Measurements from ENCODE around the gene RECQL5. TPM values are rescaled to one million over a fixed set of nuclear protein-coding genes. Genes with fewer than 3 reads are reported as not detected.
A peak's percentile ranks its signal among the peaks of the same experiment; 100 is the strongest.

Gene RECQL5
- total and polyA plus RNA-seq, 2 donors (not counting 1 experiment from before 2014, with no cell fraction given), result 8.4 to 26.3 TPM

DNA sequence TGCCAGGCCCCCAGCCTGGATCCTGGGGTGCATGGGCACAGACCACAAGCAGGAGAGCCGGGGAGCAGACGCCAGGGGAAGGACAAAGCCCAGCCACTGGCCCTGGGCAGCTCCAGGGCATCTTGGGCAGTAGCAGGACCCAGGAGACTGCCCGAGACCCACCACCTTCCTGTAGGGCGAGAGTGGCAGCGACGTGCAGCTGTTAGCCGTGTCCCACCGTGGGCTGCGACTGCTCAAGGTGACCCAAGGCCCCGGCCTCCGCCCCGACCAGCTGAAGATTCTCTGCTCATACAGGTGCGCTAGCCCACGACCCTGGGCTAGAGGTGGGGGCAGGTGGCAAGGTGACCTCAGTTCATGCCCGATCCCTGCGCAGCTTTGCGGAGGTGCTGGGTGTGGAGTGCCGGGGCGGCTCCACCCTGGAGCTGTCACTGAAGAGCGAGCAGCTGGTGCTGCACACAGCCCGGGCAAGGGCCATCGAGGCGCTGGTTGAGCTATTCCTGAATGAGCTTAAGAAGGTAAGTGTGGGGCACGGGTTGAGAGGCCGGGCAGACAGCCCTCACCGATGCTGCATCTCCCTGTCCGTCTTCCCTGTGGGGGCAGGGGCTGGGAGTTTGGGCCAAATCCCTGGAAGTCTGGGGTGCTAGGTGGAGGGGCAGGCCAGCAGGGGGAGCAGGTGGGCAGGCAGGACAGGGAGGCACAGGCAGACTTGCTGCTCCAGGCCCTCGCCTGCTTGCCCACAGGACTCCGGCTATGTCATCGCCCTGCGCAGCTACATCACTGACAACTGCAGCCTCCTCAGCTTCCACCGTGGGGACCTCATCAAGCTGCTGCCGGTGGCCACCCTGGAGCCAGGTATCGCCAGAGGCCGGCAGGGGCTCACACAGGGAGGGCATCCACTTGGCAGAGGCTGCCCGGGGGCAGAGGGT is 47.2 kb downstream of the RECQL5 start:
- no peak overlapping the region for H3K4me2 ChIP-seq (ENCODE audit: extremely low read depth, insufficient read depth, low read length)
- H4K20me1 ChIP-seq (ENCODE audit: control insufficient read depth, extremely low read depth, insufficient read depth, low read length), result no peaks in the 10 kb centered on the region
- no peaks in the 10 kb centered on the region for H3K27me3 ChIP-seq (ENCODE audit: control insufficient read depth, insufficient read depth, low read length)
- H3K36me3 ChIP-seq (ENCODE audit: control insufficient read depth, insufficient read depth, low read length), result no peaks in the 10 kb centered on the region
- no peak overlapping the region for H3K4me3 ChIP-seq (replicated peaks in 1 of 4; ENCODE audit: control extremely low read depth in 1 of 4, insufficient read depth in 1 of 4, low read depth in 3 of 4, low read length in 4 of 4)
- no peak for TF ChIP-seq EZH2 (IDR thresholded peaks at IDR 0.05; ENCODE audit: low read length, missing control alignments)
- TF ChIP-seq, protein P1, sequence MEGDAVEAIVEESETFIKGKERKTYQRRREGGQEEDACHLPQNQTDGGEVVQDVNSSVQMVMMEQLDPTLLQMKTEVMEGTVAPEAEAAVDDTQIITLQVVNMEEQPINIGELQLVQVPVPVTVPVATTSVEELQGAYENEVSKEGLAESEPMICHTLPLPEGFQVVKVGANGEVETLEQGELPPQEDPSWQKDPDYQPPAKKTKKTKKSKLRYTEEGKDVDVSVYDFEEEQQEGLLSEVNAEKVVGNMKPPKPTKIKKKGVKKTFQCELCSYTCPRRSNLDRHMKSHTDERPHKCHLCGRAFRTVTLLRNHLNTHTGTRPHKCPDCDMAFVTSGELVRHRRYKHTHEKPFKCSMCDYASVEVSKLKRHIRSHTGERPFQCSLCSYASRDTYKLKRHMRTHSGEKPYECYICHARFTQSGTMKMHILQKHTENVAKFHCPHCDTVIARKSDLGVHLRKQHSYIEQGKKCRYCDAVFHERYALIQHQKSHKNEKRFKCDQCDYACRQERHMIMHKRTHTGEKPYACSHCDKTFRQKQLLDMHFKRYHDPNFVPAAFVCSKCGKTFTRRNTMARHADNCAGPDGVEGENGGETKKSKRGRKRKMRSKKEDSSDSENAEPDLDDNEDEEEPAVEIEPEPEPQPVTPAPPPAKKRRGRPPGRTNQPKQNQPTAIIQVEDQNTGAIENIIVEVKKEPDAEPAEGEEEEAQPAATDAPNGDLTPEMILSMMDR (conservative IDR thresholded peaks at IDR 0.05 in 1 of 2, IDR thresholded peaks at IDR 0.05 in 1 of 2; ENCODE audit: low read depth in 1 of 2, low read length in 2 of 2), result peak; percentile 30 to 47
- peak; percentile 14 to 49 for DNase-seq (ENCODE audit: low read depth in 2 of 2)
- no peaks in the 10 kb centered on the region for H3K79me2 ChIP-seq (ENCODE audit: control insufficient read depth, insufficient read depth, low read length)
- no peaks in the 10 kb centered on the region for H3K9me3 ChIP-seq (ENCODE audit: control insufficient read depth, insufficient read depth, low read depth, low read length)
- no peak overlapping the region for H3K9ac ChIP-seq (ENCODE audit: insufficient read depth, low read length)
- H3K4me1 ChIP-seq (ENCODE audit: control insufficient read depth, extremely low read depth, insufficient read depth, low read length), result no peaks in the 10 kb centered on the region
- H2AFZ ChIP-seq (ENCODE audit: low read length), result no peak overlapping the region
- H3K27ac ChIP-seq (ENCODE audit: insufficient read depth, low read length), result no peak overlapping the region

DNA sequence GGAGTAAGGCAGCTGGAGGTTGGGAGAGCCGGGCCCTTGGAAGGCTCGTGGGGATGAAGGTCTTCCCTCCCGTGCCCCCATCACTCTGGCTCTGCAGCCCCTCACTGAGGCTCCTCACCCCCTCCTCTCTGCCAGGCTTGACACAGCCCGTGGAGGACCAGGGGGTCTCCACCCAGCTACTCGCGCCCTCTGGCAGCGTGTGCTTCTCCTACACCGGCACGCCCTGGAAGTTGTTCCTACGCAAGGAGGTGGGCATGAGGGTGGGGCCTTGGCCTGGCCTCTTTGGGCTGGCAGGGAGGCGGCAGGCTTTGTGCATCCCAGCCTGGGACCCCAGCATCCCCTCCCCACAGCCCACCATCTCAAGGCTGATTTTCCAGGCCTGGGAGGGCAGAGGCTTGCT is 49.3 kb downstream of the RECQL5 start:
- H3K36me3 ChIP-seq (ENCODE audit: control insufficient read depth, insufficient read depth, low read length), result no peaks in the 10 kb centered on the region
- no peaks in the 10 kb centered on the region for H4K20me1 ChIP-seq (ENCODE audit: control insufficient read depth, extremely low read depth, insufficient read depth, low read length)
- H3K4me1 ChIP-seq (ENCODE audit: control insufficient read depth, extremely low read depth, insufficient read depth, low read length), result no peaks in the 10 kb centered on the region
- no peaks in the 10 kb centered on the region for H3K79me2 ChIP-seq (ENCODE audit: control insufficient read depth, insufficient read depth, low read length)
- H3K9me3 ChIP-seq (ENCODE audit: control insufficient read depth, insufficient read depth, low read depth, low read length), result no peaks in the 10 kb centered on the region
- H3K4me3 ChIP-seq (replicated peaks in 1 of 4; ENCODE audit: control extremely low read depth in 1 of 4, insufficient read depth in 1 of 4, low read depth in 3 of 4, low read length in 4 of 4), result no peak overlapping the region
- no peak overlapping the region for H3K27ac ChIP-seq (ENCODE audit: insufficient read depth, low read length)
- H3K4me2 ChIP-seq (ENCODE audit: extremely low read depth, insufficient read depth, low read length), result no peak overlapping the region
- H3K9ac ChIP-seq (ENCODE audit: insufficient read depth, low read length), result no peak overlapping the region
- TF ChIP-seq, protein P1 (conservative IDR thresholded peaks at IDR 0.05 in 1 of 2, IDR thresholded peaks at IDR 0.05 in 1 of 2; ENCODE audit: low read depth in 1 of 2, low read length in 2 of 2), result no peak
- no peak for TF ChIP-seq EZH2 (IDR thresholded peaks at IDR 0.05; ENCODE audit: low read length, missing control alignments)
- no peak overlapping the region for H2AFZ ChIP-seq (ENCODE audit: low read length)
- DNase-seq (ENCODE audit: low read depth in 2 of 2), result no peak
- no peaks in the 10 kb centered on the region for H3K27me3 ChIP-seq (ENCODE audit: control insufficient read depth, insufficient read depth, low read length)

DNA sequence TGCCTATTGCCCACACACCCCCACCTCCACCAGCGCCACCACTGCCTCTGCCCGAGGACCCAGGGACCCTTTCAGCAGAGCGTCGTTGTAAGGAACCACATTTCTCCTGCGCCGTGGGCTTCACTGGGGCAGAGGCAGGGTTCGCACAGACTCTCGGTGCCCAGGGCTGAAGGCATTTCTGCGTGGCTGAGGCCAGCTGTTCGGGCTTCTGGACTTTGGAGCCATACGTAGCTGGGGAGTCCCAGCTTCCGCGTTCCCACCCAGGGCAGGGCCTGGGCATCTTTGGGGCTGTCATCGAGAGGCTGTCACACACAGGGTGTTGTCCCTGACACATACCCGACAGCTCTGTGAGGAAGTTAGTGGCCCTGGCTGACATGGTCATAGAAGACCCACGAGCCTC is 49.7 kb downstream of the RECQL5 start:
- Histone ChIP-seq H3K9me3 (ENCODE audit: control insufficient read depth, insufficient read depth, low read depth, low read length) (no peaks in the 10 kb centered on the region), H3K4me2 (ENCODE audit: extremely low read depth, insufficient read depth, low read length) (no peak overlapping the region), H3K79me2 (ENCODE audit: control insufficient read depth, insufficient read depth, low read length) (no peaks in the 10 kb centered on the region), H2AFZ (ENCODE audit: low read length) (no peak overlapping the region), H3K9ac (ENCODE audit: insufficient read depth, low read length) (no peak overlapping the region), H3K27ac (ENCODE audit: insufficient read depth, low read length) (no peak overlapping the region), H3K27me3 (ENCODE audit: control insufficient read depth, insufficient read depth, low read length) (no peaks in the 10 kb centered on the region), H3K36me3 (ENCODE audit: control insufficient read depth, insufficient read depth, low read length) (no peaks in the 10 kb centered on the region), H3K4me1 (ENCODE audit: control insufficient read depth, extremely low read depth, insufficient read depth, low read length) (no peaks in the 10 kb centered on the region), H3K4me3 (replicated peaks in 1 of 4; ENCODE audit: control extremely low read depth in 1 of 4, insufficient read depth in 1 of 4, low read depth in 3 of 4, low read length in 4 of 4) (no peak overlapping the region), H4K20me1 (ENCODE audit: control insufficient read depth, extremely low read depth, insufficient read depth, low read length) (no peaks in the 10 kb centered on the region)
- TF ChIP-seq, protein P1 (conservative IDR thresholded peaks at IDR 0.05 in 1 of 2, IDR thresholded peaks at IDR 0.05 in 1 of 2; ENCODE audit: low read depth in 1 of 2, low read length in 2 of 2), result no peak
- no peak for TF ChIP-seq EZH2 (IDR thresholded peaks at IDR 0.05; ENCODE audit: low read length, missing control alignments)
- no peak for DNase-seq (ENCODE audit: low read depth in 2 of 2)

All from fibroblast of lung (primary cell).